ENCODE data around the gene SYNGAP1.
A peak's percentile ranks its signal among the peaks of the same experiment; 100 is the strongest.

Gene SYNGAP1

DNA sequence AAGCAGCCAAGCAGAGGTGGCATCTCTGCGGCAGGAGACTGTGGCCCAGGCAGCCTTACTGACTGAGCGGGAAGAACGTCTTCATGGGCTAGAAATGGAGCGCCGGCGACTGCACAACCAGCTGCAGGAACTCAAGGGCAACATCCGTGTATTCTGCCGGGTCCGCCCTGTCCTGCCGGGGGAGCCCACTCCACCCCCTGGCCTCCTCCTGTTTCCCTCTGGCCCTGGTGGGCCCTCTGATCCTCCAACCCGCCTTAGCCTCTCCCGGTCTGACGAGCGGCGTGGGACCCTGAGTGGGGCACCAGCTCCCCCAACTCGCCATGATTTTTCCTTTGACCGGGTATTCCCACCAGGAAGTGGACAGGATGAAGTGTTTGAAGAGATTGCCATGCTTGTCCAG is 15.0 kb upstream of the SYNGAP1 start:
- DNase-seq (ENCODE audit: low read depth) = no peak

GRCh38 chr6:33405386-33405940 is 14.4 kb upstream of the SYNGAP1 start:
- no peak for DNase-seq (ENCODE audit: low read depth)

DNA sequence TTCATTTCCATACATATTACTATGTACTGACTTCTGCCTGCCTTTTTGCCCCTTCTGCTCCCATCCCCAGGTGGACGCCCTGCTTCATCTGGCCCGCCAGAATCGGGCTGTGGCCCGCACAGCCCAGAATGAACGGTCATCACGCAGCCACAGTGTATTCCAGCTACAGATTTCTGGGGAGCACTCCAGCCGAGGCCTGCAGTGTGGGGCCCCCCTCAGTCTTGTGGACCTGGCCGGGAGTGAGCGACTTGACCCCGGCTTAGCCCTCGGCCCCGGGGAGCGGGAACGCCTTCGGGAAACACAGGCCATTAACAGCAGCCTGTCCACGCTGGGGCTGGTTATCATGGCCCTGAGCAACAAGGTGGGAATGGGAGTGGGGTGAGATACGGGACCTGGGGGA is 13.7 kb upstream of the SYNGAP1 start:
- no peak for DNase-seq (ENCODE audit: low read depth)

GRCh38 chr6:33407132-33407718 is 12.6 kb upstream of the SYNGAP1 start:
- DNase-seq (ENCODE audit: low read depth) = peak; percentile 64

DNA sequence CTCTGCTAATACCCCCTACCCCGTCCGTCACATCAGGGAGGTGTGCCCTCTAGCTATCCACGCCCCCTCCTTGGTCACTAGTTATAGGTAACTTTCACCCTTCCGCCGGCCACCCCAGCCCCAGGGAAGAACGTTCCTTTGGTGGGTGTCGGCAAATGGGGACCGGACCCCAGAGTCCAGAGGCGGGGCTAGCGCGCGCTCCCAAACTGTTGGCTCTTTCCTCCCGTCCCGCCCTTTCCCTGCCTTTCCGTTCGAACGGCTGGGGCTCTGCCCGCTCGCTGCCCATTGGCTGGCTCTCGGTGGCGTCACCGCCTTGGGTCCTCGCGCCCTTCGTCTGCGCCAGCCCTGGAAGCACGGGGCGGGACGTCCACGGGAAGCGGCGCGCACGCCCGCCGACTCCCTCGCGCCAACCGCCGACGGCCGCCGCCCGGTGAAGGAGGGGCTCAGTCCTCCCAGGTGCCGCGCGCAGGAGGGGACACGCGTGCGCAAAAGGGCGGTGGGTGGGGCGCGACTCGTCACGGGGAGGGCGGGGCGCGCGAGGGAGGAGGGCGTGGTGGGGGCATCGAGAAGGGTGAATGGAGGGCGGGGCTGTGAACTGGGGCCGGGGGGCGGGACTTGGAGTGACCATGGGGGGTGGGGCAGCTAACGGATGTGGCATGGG is 9.7 kb upstream of the SYNGAP1 start:
- peak; percentile 95 for DNase-seq (ENCODE audit: low read depth)

DNA sequence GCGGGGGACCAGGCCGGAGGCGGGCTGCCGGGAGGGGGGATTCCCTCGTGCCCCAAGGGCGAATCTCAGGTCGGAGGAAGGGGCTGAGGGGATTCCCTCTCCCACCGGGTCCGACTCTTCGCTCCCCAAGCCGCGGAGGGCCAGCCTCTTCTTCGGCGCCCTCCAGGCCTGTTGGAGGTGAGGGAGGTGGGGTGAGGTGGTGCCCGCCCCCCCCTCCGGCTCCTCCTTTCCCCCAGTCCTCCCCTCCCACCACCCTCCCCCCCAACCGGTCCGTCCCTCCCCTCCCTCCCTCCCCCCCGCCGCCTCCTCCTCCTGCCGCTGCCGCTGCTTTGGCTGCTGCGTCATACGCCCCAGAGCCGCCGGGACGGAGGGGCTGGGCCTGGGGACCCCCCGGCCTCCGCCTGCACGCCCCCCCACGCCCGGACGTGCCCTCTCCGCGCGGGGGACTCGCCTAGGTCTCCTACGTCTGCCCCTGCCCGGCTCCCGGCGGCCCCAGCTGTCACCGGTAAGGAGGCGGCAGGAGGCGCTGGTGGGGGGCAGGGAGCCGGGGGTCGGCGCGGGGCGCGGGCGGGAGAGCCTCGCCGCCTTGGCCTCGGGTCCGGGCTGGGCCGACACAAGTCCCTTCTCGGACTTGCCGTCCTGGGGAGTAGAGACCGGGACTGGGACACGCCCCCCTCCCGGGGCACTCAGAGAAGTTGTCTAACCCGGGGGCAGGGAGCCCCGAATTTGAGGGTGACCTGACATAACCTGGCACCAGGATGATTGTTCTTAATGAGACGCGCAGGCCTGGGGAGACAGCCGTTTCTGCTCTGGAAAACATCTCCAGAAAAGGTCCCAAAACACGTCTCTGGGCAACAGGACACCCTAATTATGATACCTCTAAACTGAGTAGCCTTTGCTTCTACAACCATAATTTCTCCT is 8.9 kb upstream of the SYNGAP1 start, which contains the start of gene PHF1:
TSS of gene PHF1 (plus strand) at position 304 of the 921 bp plus-strand sequence. CDS start 1,250 bp downstream, outside the sequence.
- peak; percentile 83 for DNase-seq (ENCODE audit: low read depth)

DNA sequence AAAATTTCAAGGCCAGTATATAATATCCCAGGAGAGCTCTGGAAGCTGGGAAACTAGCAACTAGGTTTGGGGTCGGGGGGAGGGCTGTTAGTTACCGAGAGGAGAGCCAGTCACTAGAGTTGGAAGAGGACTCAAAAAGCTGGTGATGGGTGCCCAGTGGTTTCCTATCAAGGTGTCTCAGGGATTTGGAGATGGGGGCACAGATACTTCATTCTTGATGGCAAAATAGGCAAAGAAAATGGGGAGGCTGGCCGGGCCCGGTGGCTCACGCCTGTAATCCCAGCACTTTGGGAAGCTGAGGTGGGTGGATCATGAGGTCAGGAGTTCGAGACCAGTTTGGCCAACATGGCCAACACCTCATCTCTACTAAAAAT is 8.2 kb upstream of the SYNGAP1 start:
- no peak for DNase-seq (ENCODE audit: low read depth)

DNA sequence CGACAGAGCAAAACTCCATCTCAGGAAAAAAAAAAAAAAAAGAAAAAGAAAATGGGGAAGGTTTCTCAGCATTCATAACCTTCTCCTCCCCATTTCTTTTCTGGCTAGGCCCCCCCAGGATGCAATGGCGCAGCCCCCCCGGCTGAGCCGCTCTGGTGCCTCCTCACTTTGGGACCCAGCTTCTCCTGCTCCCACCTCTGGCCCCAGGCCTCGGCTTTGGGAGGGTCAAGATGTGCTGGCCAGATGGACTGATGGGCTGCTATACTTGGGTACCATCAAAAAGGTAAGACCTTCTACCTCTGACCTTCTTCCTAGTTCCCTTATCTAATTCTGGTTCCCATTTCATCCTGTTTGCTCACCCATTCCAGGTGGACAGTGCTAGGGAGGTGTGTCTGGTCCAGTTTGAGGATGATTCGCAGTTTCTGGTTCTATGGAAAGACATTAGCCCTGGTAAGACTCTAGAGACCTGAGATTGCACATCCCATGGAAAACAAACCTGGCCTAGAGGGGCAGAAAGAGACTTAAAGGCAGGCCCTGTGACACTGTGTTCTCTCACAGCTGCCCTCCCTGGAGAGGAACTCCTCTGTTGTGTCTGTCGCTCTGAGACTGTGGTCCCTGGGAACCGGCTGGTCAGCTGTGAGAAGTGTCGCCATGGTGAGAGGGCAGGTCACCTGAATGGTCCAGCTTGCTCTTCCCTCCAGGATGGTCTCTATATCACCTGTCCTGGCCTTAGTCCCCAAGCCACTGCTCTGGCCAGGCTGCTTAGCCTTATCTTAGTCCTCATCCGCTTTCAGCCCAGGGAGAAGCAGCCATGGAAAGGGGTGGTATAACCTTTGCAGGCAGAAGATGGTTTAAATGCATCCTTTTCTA is 7.5 kb upstream of the SYNGAP1 start:
- DNase-seq (ENCODE audit: low read depth) = no peak

DNA sequence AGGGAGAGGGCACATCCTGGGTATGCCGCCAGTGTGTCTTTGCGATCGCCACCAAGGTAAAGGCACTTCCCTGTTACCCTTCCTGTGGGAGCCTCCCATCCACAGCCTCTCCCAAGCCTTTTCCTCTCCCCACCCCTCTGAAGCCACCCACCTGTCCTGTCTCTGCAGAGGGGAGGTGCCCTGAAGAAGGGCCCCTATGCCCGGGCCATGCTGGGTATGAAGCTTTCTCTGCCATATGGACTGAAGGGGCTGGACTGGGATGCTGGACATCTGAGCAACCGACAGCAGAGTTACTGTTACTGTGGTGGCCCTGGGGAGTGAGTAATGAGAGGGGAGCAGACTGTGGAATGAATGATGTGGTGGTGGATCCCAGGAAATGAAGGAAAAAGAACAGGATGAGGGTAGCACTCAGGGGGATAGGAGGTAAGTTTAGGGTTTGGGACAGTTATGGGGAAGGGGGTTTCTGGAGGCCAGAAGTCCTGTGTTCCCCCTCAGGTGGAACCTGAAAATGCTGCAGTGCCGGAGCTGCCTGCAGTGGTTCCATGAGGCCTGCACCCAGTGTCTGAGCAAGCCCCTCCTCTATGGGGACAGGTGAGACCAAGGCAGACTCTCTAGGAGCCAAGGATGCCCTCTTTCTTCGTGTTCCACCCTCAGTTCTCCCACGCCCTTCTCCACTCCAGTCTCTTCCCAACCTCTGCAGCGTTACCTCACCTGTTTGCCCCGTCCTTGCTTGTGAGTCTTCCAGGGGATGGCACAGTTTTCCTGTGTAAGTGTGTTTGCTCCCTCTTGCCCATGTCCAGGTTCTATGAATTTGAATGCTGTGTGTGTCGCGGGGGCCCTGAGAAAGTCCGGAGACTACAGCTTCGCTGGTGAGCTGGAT is 6.4 kb upstream of the SYNGAP1 start:
- no peak for DNase-seq (ENCODE audit: low read depth)

DNA sequence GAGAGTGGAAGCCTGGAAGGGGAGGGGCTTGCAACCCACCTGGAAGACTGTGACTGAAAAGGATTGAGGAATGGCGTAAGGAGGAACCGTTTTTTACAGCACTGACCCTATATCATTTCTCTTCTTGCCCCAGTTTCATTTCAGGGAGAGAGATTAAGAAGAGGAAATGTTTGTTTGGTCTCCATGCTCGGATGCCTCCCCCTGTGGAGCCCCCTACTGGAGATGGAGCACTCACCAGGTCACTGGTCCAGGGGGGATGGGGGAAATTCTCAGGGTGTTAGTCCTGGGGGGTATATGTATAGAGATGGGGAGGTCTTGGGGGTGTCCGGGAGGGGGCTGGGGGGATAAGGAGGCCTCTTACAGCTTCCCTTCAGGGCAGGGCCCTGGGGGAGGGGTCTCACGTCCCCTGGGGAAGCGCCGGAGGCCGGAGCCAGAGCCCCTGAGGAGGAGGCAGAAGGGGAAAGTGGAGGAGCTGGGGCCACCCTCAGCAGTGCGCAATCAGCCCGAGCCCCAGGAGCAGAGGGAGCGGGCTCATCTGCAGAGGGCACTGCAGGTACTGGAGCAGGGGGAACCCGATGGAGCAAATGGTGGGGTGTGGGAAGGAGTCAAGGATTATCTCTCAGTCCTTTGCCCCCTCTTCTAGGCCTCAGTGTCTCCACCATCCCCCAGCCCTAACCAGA is 5.1 kb upstream of the SYNGAP1 start:
- no peak for DNase-seq (ENCODE audit: low read depth)

DNA sequence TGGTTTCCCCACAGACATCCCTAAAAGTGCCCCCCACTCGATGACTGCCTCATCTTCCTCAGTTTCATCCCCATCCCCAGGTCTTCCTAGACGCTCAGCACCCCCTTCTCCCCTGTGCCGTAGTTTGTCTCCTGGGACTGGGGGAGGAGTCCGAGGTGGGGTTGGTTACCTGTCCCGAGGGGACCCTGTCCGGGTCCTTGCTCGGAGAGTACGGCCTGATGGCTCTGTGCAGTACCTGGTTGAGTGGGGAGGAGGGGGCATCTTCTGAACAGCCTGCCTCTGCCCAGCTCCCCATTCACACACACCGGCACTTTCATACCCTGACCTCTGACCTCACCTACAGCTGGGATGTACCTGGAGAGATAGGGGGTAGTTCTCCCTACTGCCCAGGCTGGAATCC is 4.0 kb upstream of the SYNGAP1 start:
- DNase-seq (ENCODE audit: low read depth) = no peak

DNA sequence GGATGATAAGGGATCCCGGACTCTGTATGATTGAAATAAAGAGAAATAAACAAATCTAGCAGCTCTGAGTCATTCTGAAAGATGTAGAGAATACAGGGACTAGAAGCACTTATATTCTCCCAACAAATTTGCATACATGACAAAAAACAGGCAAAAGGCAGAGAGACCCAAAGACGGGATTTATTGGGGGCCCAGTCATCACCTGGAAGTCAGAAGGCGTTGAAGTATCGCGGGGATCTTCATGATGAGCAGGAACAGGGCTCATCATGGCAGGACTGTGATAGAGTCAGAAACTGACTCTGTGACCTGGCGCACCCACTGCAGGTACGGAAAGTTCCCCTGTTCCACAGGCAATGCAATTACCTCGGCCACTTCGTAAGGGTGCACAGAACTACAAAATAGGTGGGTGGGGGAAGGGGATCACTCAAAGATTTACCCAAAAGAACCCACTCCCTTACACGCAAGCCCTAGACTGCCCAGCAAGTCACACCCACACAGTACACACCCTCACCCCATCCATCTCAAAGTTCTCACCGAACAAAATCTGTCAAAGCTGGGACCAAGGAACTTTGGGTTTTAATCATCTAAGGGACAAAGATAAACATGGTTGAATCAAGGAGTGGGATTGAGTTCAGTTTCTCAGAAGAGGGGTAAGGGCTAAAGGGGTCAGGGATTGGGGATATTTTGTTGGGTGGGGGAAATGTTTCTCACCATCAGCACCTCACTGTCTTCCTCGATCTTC is 3.3 kb upstream of the SYNGAP1 start:
- DNase-seq (ENCODE audit: low read depth) = no peak

DNA sequence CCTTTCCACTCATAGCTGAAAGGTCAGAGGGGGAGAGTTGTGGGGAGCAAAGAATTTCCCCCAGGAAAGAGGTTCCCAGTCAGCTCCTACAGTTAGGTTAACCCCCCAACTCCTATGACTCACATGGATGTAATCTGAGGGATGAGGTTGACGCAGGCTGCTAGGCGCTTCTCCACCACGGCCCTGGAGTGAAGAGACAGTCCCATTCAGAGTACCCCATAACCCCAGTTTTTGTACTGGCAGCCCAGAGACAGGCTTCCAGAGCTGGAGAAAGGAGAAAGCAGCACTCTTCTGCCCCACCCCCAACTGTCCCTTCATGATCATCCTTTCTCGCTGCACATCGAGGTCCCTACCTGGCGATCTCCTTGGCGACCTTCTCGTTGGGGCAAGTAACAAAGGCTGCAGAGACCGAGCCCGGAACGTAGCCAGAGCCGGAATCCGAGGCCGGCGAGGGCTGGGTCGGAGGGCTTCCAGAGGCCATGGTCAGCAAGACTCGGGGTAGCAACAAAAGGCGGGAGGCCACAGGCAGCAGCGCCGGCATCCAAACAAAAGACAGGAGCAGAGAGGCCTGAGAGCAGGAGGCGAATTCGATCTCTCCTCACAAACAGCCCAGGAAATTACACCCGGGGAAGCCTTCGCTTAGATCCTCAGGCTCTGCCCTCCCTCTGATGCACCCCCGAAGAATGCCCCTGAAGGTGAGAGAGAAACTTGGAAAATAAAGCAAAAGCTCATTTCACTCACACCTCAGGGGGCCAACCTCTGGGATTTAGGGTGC is 2.5 kb upstream of the SYNGAP1 start:
- DNase-seq (ENCODE audit: low read depth) = peak; percentile 80

DNA sequence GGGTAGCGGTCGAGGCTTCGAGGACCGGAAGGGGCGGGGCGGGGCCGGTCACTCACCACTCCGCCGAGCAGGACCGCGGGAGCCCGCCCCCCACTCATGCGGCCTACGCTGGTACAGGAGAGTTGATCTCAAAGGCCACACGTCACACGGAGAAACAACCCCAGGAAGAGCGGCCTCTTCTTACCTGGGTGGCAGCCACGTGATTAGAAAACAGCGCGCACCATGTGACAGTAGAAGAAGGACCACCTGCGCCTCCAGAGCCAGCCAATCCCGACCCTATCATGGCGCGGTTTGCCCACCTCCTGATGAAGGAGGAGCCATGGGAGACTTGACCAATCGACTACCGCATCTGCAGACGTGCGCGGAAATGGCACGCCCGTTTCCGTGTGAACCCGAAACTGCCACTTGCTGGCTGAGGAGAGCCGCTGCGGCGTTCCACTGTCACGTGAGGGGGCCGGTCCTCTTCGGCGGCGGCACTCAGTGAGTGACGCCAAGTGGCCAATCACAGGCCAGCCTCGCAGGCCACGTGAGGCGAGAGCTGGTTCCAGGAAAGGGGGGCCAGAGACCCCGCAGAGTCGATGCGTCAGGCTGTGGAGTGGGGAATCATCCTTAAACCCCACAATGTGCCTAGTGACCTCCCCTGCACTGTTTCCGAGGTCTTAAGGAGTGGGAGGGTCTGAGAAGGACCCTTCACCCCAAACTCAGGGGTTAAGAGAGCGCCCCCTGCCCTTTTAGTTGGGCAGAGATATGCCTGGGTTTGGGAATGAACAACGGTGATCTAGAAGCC is 1.8 kb upstream of the SYNGAP1 start, which contains the start of gene CUTA:
TSS of gene CUTA (minus strand) at position 205 of the 787 bp plus-strand sequence. CDS start at position 98, 107 bp downstream.
- DNase-seq (ENCODE audit: low read depth) = peak; percentile 100

DNA sequence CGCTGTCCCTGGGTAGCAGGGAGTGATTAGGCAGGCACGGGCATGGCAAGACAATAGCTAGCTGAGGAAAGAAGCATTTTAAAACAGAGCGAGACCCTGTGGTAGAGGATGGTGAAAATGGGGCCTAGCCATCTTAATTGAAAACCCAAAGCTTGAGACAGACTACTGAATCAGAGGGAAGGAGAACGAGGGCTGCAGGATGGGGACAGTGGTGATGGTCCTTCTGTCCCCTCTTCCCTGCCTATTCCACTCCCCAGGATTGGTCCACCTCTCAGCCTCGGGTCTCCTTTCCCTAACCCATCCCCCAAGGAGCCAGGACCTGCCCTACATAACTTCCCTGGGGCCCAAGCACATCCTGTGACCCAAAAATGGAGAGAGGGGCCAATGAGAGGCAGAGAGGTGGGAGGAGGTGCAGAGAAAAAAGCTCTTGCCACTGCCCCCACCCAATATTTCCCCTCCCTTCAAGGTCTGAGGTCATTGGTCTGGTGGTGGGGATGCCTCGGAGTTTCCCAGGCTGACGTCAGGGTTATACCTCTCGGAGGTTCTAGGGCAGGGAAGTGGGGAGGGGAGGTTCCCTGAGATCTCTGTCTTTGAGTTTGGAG is 1.1 kb upstream of the SYNGAP1 start:
- peak; percentile 75 for DNase-seq (ENCODE audit: low read depth)

- no peak for DNase-seq (ENCODE audit: low read depth)
Measured at GRCh38 chr6:33420491-33421343, 852 bp downstream of the SYNGAP1 start.

Data from amniotic epithelial cell (primary cell).